GM19438 (cell line): ENCODE results near the gene FCRL3.
"Not testable (repeated sequence)": the region's sequence is repeated elsewhere in the genome, so short reads cannot be mapped to it uniquely, and the experiment has no call there.

Source experiments
- ATAC-seq: cut with Tn5 transposase; IDR thresholded peaks from one replicate; pipeline ENCODE4 v1.9.1; 2021; ENCODE audit warnings: low read depth; ENCODE audit not compliant: unreplicated experiment

FCRL3 gene, protein sequence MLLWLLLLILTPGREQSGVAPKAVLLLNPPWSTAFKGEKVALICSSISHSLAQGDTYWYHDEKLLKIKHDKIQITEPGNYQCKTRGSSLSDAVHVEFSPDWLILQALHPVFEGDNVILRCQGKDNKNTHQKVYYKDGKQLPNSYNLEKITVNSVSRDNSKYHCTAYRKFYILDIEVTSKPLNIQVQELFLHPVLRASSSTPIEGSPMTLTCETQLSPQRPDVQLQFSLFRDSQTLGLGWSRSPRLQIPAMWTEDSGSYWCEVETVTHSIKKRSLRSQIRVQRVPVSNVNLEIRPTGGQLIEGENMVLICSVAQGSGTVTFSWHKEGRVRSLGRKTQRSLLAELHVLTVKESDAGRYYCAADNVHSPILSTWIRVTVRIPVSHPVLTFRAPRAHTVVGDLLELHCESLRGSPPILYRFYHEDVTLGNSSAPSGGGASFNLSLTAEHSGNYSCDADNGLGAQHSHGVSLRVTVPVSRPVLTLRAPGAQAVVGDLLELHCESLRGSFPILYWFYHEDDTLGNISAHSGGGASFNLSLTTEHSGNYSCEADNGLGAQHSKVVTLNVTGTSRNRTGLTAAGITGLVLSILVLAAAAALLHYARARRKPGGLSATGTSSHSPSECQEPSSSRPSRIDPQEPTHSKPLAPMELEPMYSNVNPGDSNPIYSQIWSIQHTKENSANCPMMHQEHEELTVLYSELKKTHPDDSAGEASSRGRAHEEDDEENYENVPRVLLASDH

DNA sequence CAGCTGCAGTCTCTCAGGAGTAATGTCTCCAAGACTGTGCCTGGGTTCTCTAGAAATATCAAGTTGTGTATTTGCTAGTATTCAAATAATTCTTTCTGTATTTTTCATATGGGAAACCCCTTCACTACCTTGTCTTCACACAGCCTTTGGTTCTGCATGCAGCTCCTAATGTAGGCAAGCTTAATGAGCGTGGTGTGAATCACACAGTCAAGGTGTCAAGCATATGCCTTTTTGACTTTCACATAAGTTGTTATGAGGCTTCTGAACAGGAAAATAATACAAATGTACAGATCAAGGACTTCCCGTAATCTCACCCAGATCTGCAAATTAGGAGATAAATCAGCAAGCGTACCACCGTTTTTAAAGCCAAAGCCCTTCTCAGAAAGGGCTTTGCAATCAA is at the start of gene FCRL3:
Gene FCRL3, minus strand, starts transcription at position 38 of the 400 bp plus-strand sequence. CDS start 280 bp downstream, outside the sequence.
- ATAC-seq = no peak

DNA sequence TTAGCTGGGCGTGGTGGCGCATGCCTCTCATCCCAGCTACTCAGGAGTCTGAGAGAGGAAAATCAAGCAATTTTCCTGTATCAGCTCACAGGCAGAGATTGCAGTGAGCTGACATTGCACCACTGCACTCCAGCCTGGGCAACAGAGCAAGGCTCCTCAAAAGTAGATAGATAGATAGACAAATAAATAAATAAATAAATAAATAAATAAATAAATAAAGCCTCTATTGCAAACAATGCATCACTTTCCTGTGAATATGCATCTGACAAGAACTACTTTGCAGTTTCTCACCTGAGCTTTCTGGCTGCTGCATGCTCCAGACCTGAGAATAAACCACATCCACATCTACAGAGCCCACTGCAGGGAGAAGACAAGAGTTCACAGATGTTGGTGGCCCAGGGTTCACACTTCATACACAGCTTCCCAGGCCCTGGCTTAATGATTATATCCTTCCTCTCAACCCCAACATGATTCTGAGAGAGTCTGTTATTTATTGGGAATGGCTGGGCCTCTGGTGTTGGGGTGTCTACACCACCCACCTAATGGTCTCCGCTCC is 47.8 kb upstream of the FCRL3 start:
- ATAC-seq = no peak

DNA sequence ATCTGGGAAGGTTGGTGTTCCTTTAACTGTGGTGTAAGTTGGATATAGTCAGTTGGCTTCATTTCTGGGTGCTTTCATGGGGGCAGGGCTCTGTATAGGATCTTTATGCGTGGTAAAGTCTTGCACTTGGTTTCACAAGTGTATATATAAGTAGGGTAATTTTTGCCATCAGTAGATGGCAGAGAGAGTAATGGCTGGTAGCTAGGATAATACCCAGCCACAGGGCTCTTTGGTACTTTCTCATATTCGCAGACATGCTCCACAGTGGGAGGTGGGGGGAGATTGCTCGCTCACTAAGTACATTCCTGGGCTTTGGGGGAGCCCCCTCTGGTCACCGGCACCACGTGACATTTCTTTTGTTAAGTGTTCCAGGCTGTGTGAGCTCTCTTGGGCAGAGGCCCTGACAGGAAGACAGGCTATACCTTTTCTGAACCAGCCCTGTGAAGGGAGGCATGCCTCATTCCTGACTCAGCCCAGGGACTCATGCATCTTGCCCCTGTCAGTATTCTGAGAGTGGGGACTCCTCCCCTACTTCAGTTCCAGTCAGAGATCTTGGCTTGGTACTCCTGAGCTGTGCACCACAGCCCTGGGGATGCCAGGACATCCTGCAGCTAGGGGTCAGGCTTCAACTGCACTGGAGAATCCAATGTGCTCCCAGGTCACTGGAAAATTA is 38.8 kb upstream of the FCRL3 start:
- no peak for ATAC-seq

DNA sequence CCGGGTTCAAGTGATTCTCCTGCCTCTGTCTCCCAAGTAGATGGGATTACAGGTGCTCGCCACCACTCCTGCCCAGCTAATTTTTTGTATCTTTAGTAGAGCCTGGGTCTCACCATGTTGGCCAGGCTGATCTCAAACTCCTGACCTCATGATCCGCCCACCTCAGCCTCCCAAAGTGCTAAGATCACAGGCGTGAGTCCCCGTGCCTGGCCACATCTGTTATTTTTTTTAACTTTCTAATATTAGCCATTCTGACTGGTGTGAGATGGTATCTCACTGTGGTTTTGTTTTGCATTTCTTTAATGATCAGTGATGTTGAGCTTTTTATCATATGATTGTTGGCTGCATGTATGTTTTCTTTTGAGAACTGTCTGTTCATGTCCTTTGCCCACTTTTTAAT is 35.4 kb upstream of the FCRL3 start:
- ATAC-seq = not testable (repeated sequence)

DNA sequence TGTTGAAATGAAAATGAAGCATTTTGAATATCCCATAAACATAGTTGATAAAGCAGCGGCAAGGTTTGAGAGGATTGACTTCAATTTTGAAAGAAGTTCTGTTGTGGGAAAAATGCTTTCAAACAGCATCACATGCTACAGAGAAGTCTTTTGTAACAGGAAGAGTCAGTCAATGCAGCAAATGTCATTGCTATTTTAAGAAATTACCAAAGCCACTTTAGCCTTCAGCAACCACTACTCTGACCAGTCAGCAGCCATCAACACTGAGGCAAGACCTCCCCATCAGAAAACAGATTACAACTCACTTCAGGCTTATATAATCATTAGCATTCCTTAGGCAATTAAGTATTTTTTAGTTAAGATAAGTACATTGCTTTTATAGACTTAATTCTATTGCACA is 33.8 kb upstream of the FCRL3 start:
- ATAC-seq = no peak

DNA sequence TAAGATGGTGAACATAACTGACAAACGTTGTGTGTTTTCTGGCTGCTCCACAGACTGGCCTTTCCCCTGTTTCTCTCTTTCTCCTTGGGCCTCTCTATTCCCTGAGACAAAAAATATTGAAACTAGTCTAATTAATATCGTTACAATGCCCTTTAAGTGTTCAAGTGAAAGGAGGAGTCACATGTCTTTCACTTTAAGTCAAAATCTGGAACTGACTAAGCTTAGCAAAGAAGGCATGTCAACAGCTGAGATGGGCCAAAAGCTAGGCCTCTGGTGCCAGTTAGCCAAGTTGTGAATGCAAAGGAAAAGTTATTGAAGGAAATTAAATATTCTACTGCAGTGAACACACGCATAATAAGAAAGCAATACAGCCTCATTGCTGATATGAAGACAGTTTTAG is 32.2 kb upstream of the FCRL3 start:
- no peak for ATAC-seq

DNA sequence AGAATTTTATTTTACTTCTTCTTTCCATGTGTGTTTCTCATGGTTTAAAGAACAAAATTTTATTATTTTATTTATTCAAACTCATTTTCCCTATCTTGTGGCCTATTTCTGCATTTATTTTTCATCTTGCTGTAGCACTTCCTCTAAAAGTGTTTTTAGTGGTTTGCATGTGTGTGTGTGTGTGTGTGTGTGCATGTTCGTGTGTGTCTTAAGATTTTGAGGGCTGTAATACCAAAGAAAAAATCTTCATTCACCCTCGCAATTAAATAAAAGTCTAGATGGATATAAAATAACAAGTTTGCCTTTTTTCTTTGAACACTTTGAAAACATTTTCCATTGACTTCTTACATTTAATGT is 24.6 kb upstream of the FCRL3 start:
- ATAC-seq = no peak

DNA sequence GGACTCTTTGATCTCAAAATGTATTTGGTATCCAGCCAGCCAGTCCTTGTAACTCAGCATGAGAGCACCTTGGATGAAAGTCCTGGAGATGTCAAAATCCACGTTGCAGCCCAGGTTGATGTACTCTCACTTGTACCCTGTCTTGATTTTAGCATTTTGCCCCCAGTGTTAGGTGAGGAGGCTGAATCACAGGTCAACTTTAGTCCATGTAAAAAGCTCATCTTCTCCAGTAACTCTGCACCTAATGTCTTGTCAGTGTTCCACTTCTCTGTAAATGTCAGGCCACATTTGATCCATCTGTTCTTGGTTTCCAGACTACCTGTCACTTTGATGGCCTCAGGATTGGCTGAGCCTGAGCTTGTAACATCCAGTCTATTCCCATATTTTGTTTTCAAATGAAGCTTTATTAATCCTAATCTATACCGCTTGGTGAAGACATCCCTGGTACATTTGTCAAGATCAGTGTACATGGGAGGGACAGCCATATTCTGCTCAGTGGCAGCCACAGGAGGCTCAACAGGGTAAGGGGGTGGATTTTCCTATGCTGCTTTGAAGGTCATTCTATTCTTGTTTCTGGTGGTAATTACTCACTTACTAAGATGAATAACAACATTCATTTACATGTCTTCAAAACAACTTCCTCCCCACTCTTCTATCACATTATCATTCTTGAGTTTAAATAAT is 24.1 kb upstream of the FCRL3 start:
- no peak for ATAC-seq

DNA sequence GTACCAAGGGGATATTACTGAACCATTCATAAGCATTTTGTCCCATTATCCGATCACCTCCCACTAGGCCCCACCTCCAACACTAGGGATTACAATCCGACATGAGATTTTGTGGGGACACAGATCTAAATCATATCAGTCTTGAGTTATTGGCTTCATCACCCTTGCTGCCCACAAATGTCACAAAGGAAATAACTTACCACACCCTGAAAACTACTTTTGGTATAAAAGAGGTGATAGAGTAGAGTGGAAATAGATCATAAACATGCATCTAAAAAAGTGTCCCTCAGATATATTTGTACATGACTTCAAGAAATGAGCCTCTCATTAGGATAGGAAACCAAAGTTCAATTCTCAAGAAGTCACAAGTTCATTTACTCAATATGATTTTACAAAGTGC is 22.6 kb upstream of the FCRL3 start:
- no peak for ATAC-seq

DNA sequence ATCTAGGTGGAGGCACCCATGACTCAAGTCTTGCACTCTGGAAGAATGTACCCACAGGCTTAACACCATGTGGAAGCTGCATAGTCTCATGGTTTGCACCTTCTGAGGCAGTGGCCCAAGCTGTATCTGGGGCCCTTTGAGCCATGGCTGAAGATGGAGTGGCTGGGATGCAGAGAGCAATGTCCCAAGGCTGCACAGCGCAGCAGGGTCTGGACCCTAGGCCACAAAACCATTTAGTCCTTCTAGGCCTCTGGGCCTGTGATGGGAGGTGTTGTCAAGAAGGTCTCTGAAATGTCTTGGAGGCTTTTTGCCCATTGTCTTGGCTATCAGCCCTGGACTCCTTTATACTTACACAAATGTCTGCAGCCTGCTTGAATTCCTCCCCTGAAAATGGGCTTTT is 21.4 kb upstream of the FCRL3 start:
- ATAC-seq = no peak

DNA sequence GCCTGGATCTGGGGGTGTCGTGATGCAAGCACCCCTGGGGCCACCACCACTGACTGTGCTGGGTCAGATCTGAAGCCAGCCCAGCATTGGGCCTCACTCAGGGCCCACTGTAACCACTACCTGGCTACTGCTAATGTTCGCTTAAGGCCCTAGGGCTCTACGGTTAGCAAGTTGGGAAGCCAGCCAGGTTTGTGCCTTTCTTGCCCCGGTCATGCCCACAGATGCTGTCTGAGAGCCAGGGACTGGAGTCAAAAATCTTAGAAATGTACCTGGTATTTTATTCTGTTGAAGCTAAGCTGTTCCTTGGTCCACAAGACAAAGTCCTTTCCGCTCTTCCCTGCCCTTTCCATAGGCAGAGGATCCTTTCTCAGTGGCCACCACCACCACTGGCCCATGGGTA is 15.2 kb upstream of the FCRL3 start:
- no peak for ATAC-seq

DNA sequence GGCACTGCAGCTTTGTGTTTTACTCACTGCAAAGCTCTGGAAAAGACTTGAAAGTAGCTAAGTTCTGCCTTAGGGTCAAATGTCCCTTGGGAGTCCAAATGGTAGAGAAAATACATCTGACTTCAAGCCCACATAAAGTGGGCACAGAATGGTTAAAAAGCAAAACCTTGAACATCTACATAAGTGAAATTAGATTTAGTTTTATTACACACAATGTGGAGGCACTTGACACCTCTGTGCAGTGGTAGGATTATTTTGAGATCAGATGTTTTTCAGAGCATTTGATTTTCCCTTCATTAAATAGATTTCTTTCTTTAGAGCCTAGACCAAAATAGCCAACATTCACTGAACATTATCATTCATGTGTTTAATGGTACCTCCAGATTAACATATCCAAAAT is 11.2 kb upstream of the FCRL3 start:
- ATAC-seq = no peak

DNA sequence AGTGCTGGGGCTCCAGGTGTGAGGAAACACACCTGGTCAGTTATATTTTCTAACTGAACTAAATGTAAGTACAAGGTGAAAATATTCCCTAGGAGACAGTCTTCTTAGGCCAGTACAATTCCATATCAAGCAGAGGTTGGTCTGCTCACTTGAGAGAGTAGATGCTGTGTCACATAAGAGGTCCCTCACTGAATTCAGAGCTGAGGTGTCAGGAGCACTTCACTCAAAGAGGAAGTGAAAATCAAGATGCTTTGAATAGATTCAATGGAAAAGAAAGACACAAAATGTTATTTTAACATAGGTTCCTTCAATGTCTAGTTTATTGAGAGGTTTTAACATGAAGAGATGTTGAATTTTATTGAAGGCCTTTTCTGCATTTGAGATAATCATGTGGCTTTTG is 4.3 kb upstream of the FCRL3 start:
- ATAC-seq = no peak

DNA sequence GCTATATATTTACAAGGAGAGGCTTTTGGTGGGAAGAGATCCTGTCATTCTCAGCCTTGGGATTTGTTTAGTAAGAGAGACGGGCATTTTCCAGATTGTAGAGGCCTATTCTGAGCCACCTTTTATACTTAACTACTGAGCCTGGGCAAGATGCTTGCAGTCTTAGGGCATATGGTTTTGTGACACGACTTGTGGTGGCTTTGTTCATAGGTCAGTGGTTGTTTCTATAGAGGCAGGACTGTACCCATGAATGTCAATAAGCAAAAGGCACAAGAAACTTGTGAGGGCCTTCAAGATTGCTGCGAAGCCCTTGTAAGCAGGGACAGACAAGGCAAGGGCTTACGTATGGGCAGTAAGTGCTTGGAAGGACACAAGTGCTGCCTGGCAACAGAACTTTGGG is 3.4 kb upstream of the FCRL3 start:
- ATAC-seq = no peak

DNA sequence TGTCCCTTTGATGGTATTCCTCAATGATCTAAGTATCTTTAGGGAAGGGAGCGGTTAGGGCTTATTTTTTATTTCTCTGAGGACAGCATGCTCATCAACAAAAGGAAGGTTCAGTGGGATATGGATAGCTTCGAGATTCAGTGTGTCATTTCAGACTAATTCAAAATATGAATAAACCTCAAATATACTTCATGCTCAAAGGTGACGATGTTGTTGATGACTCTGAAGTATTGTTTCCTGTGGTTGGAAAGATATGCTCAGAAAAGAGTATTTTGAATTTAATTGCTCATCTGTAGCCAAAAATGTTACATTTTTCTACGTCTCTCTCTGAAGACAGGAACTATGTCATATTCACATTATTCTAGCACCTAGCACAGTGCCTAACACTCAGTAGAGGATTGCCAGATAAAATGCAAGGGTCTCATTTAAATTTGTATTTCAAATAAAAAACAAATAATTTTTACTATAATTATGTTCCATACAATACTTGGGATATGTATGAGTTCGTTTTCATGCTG is 1.8 kb upstream of the FCRL3 start:
- ATAC-seq = no peak

DNA sequence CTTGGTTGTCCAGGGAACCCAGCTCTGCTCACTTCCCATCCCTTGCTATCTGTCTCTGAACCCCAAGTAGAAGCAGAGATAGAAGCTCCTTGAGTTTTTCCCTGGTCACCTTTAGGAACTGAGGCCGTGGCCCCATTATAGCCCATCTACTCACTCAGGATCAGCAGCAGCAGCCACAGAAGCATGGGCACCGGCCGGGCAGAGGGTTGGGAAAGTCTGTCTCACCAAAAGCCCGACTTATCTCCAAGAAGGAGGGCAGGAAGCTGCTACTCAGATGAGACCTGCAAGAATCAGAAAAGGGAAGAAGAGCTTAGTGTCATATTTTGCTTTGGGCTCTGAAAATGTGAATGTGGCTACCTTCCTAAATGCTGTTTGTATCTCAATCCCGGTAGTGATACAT is 264 bp downstream of the FCRL3 start:
- no peak for ATAC-seq

DNA sequence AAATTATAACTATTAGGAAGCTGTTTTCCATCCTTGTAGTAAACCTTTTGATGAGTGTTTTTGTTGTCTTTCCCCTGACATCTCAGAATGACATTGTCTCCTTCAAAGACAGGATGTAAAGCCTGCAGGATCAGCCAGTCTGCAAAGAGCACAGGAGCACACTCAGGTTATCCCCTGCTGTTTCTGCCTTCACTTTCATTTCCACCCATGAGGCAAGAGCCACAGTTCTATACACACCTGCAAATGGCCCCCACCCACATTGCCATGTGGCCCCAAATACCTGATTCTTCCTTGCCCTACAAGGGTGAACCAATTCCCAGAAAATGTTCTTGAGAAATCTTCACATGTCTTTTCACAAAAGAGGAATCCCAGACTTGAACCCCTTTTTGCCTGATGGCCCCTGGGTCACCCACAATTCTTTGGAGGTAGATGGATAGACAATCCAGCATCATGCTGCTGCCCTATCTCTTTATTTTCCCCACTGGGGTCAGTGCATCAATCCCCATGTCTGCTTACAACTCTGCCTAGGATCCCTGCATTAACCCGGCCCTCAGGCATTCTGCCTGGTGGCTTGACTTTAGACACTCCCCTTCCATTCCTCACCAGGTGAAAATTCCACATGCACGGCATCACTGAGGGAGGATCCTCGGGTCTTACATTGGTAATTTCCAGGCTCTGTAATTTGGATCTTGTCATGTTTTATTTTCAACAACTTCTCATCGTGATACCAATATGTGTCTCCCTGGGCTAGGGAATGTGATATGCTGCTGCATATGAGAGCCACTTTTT is 2.6 kb downstream of the FCRL3 start:
- no peak for ATAC-seq

DNA sequence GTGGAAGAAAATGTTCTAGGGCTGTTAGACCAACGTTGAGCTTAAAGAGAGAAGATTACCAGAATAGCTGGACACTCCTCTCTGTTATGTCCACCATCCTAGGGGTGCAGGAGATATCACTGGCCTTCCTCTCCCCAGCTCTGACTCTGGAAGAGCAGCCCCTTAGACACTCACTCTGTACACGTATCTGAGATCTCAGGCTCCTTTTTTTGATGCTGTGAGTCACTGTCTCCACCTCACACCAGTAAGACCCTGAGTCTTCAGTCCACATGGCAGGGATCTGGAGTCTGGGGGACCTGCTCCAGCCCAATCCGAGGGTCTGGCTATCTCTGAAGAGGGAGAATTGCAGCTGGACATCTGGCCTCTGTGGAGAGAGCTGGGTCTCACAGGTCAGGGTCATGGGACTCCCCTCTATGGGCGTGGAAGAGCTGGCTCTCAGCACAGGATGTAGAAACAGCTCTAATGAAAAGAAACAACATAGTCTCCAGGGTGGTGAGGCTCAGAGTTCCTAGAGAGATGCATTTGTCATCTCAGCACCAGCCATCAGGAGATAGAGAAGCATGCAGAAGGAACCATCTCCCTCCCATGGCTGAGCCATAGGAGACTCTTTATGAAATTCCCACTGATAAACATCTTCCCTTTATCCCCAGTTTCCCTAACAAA is 3.5 kb downstream of the FCRL3 start:
- no peak for ATAC-seq

DNA sequence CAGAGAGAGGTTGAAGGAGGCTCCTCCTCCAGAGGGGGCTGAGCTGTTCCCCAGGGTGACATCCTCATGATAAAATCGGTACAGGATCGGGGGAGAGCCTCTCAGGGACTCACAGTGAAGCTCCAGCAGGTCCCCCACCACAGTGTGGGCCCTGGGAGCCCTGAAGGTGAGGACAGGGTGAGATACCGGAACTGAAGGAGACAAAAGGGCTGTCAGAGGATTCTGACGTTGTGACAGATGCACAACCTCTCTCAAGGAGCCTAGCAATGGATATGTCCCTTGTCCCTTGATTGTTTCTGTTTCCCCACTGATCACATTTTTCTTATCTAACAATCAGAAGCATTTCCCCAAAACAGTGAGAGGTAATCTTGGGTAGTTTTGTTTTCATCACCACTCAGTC is 5.2 kb downstream of the FCRL3 start:
- no peak for ATAC-seq
